Activated CD8-positive, alpha-beta T cell treated with anti-CD3 and anti-CD28 coated beads for 36 hours (primary cell): ENCODE data around the gene AK6. TPM values are rescaled to one million over a fixed set of nuclear protein-coding genes. Genes with fewer than 3 reads are reported as not detected.
"Not testable (repeated sequence)": the region's sequence is repeated elsewhere in the genome, so short reads cannot be mapped to it uniquely, and the experiment has no call there.

Experiments
- ATAC-seq: fragments of 200-7000 bp; cut with Tn5 transposase; one replicate; pipeline ENCODE4 v1.10.0; 2021; ENCODE audit warnings: mild to moderate bottlenecking, moderate library complexity
- CTCF ChIA-PET: fragments of 350-600 bp; sonication (Branson Sonifier 250); formaldehyde crosslinking; loops from one replicate; lab custom pipeline; 2021; ENCODE audit warnings: antibody characterized with exemption; lab: Charles Lee
- POLR2A ChIA-PET: fragments of 350-600 bp; sonication (Branson Sonifier 250); formaldehyde crosslinking; loops from one replicate; lab custom pipeline; 2021; ENCODE audit warnings: antibody characterized with exemption; lab: Charles Lee
- DNase-seq: peaks from one replicate; pipeline ENCODE4 v3.0.0-alpha.2; 2020
- H3K27ac Mint-ChIP-seq: one replicate; pipeline ENCODE4 v1.8.0; 2021; ENCODE audit warnings: mild to moderate bottlenecking, mixed read lengths
- H3K27me3 Mint-ChIP-seq: one replicate; pipeline ENCODE4 v1.8.0; 2021; ENCODE audit warnings: mixed read lengths
- H3K36me3 Mint-ChIP-seq: one replicate; pipeline ENCODE4 v1.8.0; 2021; ENCODE audit warnings: low read depth, mixed read lengths
- H3K4me1 Mint-ChIP-seq: one replicate; pipeline ENCODE4 v1.8.0; 2021; ENCODE audit warnings: low read depth, mixed read lengths
- H3K4me3 Mint-ChIP-seq: one replicate; pipeline ENCODE4 v1.8.0; 2021; ENCODE audit warnings: mild to moderate bottlenecking, moderate library complexity, mixed read lengths
- H3K9me3 Mint-ChIP-seq: one replicate; pipeline ENCODE4 v1.8.0; 2021; ENCODE audit warnings: mixed read lengths
- CTCF ChIP-seq: fragments of 200-600 bp; IDR thresholded peaks from one replicate; pipeline ENCODE4 v1.8.0; 2022; ENCODE audit warnings: antibody characterized with exemption, mild to moderate bottlenecking
- intact Hi-C: fragments of 100-400 bp; cut with micrococcal nuclease; formaldehyde crosslinking; loops from one replicate; pipeline ENCODE4 v1.10.0; 2022
- total RNA-seq, 2 experiments: library from RNA; stranded (reverse); gene quantifications; one replicate each; pipeline ENCODE4 v1.2.3, GENCODE V29; 2021

AK6 gene
- total RNA-seq, 2 experiments from 2014 or later: 95.7 to 107 TPM

GRCh38 chr5:69414885-69415583 is 45.7 kb upstream of the AK6 start, which contains the start of gene MARVELD2:
Gene MARVELD2 (plus strand): TSS chr5:69415116. CDS start chr5:69419386, 4,270 bp downstream.
- ATAC-seq (peak; percentile 82), DNase-seq (peak; percentile 40)
- no peaks in the 10 kb centered on the region for H3K9me3 Mint-ChIP-seq
- CTCF ChIA-PET: no interaction called here
- H3K36me3 Mint-ChIP-seq: peaks cover 18% of the 10 kb centered on the region
- no peaks in the 10 kb centered on the region for H3K27me3 Mint-ChIP-seq
- H3K4me1 Mint-ChIP-seq: no peaks in the 10 kb centered on the region
- no peak for TF ChIP-seq CTCF
- peak within 1 kb of the TSS; percentile 47 for H3K4me3 Mint-ChIP-seq
- POLR2A ChIA-PET: no interaction called here
- intact Hi-C loops: no loop called here
- no peak within 1 kb of the TSS for H3K27ac Mint-ChIP-seq

- DNase-seq (no peak), ATAC-seq (no peak)
- Mint-ChIP-seq H3K9me3 (peaks cover 2% of the 10 kb centered on the region), H3K4me3 (no peak overlapping the region), H3K27me3 (no peaks in the 10 kb centered on the region), H3K36me3 (peaks cover 39% of the 10 kb centered on the region), H3K27ac (no peak overlapping the region), H3K4me1 (no peaks in the 10 kb centered on the region)
- intact Hi-C loops: no loop called here
- no peak for TF ChIP-seq CTCF
- ChIA-PET POLR2A (no interaction called here), CTCF (no interaction called here)
These were observed 35.5 kb upstream of the AK6 start for GRCh38 chr5:69404659-69405330.

DNA sequence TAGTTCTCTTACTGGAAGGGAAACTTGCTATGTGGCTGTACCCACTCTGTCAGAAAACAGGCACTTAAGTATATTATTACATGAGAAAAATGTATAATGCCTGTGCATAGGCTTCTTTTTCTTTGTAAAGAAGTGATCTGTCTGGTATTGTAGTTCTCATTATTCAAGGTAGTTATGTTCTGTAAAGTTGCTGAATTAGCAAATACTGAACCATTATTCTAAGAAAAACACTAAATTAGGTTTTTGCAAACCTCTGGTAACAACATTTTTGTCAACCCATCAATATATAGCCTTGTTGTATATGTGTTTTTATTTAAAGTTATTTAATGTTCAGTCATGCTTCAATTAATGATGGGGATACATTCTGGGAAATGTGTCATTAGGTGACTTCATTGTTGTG is 9.1 kb upstream of the AK6 start:
- H3K27ac Mint-ChIP-seq: no peak overlapping the region
- intact Hi-C loops: no loop called here
- POLR2A ChIA-PET: no interaction called here
- no peak overlapping the region for H3K4me3 Mint-ChIP-seq
- CTCF ChIA-PET: no interaction called here
- ATAC-seq (no peak), DNase-seq (no peak)
- no peaks in the 10 kb centered on the region for H3K9me3 Mint-ChIP-seq
- peaks cover 17% of the 10 kb centered on the region for H3K36me3 Mint-ChIP-seq
- H3K27me3 Mint-ChIP-seq: no peaks in the 10 kb centered on the region
- no peaks in the 10 kb centered on the region for H3K4me1 Mint-ChIP-seq
- no peak for TF ChIP-seq CTCF

GRCh38 chr5:69374911-69375446 is 5.7 kb upstream of the AK6 start:
- ATAC-seq (no peak), DNase-seq (no peak)
- Mint-ChIP-seq H3K4me1 (peaks cover 12% of the 10 kb centered on the region), H3K36me3 (peaks cover 12% of the 10 kb centered on the region), H3K27me3 (no peaks in the 10 kb centered on the region), H3K9me3 (no peaks in the 10 kb centered on the region), H3K27ac (peak overlapping the region; percentile 16), H3K4me3 (no peak overlapping the region)
- no peak for TF ChIP-seq CTCF
- ChIA-PET POLR2A (interaction anchor here (0.6 kb wide), 1 partner anchor 8 kb away, joined by 3 read pairs; no protein-coding TSS in a partner anchor), CTCF (no interaction called here)
- intact Hi-C loops: no loop called here

DNA sequence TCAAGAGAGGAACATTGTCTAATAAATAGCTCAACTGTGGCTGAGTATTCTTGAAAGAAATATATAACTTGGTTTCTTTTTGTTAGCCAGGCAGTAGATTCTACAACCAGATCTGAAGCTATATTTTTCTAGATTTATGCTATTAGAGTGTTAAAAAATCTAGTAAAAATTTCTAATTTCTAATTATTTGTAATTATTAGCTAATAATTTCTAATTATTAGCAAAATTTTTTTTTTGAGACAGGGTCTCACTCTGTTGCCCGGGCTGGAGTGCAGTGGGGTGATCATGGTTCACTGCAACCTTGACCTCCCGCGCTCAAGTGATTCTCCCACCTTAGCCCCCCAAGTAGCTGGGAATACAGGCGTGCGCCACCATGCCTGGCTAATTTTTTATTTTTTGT is 3.1 kb upstream of the AK6 start:
- no peak for TF ChIP-seq CTCF
- DNase-seq (no peak), ATAC-seq (no peak)
- Mint-ChIP-seq H3K4me3 (no peak overlapping the region), H3K4me1 (peaks cover 18% of the 10 kb centered on the region), H3K27ac (no peak overlapping the region), H3K9me3 (no peaks in the 10 kb centered on the region), H3K36me3 (peaks cover 23% of the 10 kb centered on the region), H3K27me3 (no peaks in the 10 kb centered on the region)
- intact Hi-C loops: no loop called here
- POLR2A ChIA-PET: interaction anchor here (0.7 kb wide), 1 partner anchor 265 kb away, joined by 3 read pairs; no protein-coding TSS in a partner anchor
- CTCF ChIA-PET: interaction anchor here (0.7 to 1.7 kb wide), 6 partner anchors 11 to 279 kb away, joined by 3 to 7 read pairs (median 4); partner anchors contain the start of genes CCDC125 and SLC30A5

DNA sequence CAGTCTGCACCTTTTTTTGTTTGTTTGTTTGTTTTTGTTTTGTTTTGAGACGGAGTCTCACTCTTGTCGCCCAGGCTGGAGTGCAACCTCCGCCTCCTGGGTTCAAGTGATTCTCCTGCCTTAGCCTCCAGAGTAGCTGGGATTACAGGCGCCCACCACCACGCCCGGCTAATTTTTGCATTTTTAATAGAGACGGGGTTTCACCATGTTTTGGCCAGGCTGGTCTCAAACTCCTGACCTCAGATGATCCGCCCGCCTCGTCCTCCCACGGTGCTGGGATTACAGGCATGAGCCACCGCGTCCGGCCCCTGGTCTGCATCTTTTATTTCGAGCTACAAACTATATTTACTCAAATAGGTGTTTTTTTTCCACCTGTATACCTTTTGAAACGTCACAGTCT is 1.0 kb upstream of the AK6 start:
- DNase-seq: peak; percentile 28
- ChIA-PET CTCF (interaction anchor here (1.3 kb wide), 1 partner anchor 36 kb away, joined by 4 read pairs; no protein-coding TSS in a partner anchor), POLR2A (interaction anchor here (0.7 to 1.8 kb wide), 6 partner anchors 9 to 181 kb away, joined by 3 to 8 read pairs (median 4); partner anchors contain the start of gene CENPH)
- Mint-ChIP-seq H3K4me1 (peaks cover 33% of the 10 kb centered on the region), H3K4me3 (peak overlapping the region; percentile 89), H3K27ac (peak overlapping the region; percentile 94), H3K36me3 (peaks cover 30% of the 10 kb centered on the region)
- ATAC-seq, intact Hi-C loops, H3K27me3 Mint-ChIP-seq, H3K9me3 Mint-ChIP-seq: not testable (repeated sequence)
